GM12878 (cell line): Measurements from ENCODE around the gene KMT2B. TPM values are rescaled to one million over a fixed set of nuclear protein-coding genes. Genes with fewer than 3 reads are reported as not detected.

Source experiments
- ATAC-seq: fragments of 200-7000 bp; cut with Tn5 transposase; 3 replicates; pipeline ENCODE4 v1.9.1; 2020; ENCODE audit warnings: mild to moderate bottlenecking, moderate library complexity
- BruUV-seq: library from RNA; stranded (reverse); fragments of 400-500 nt; replicated peaks from 2 replicates; lab custom pipeline; 2021; lab: Mats Ljungman, UMichigan
- CTCF ChIA-PET: fragments of 300-600 bp; sonication (Branson Sonifier 250); formaldehyde crosslinking; extraction: SDS; loops from one replicate; lab custom pipeline; 2021; ENCODE audit warnings: inconsistent platforms; lab: Yijun Ruan, JAX
- POLR2A ChIA-PET: fragments of 350-600 bp; formaldehyde crosslinking; extraction: SDS; loops from one replicate; lab custom pipeline; 2021; ENCODE audit warnings: inconsistent platforms; lab: Charles Lee
- RAD21 ChIA-PET: fragments of 300-600 bp; sonication (Branson Sonifier 250); formaldehyde crosslinking; loops from one replicate; lab custom pipeline; 2023; ENCODE audit warnings: antibody characterized with exemption; ENCODE audit not compliant: unreplicated experiment; lab: Charles Lee
- SMC1A ChIA-PET: fragments of 300-600 bp; sonication (Branson Sonifier 250); formaldehyde crosslinking; loops from one replicate; lab custom pipeline; 2023; ENCODE audit not compliant: unreplicated experiment, uncharacterized antibody; lab: Charles Lee
- DNase-seq: peaks from one replicate; pipeline ENCODE4 v3.0.0-alpha.2; 2011; ENCODE audit warnings: low read depth, low spot score
- FAIRE-seq: peaks from 3 replicates; lab custom pipeline; 2011; peaks lifted over from hg19 to GRCh38; lab: Jason Lieb, UNC
- H2AFZ ChIP-seq: 2 replicates; pipeline ENCODE4 v1.6.0; 2011; ENCODE audit warnings: low read depth, low read length, control low read depth; ENCODE audit not compliant: control insufficient read depth
- H3K27ac ChIP-seq: 2 replicates; pipeline ENCODE4 v1.5.1; 2011; ENCODE audit warnings: control low read depth; ENCODE audit not compliant: control insufficient read depth, insufficient read depth
- H3K27me3 ChIP-seq, 2 experiments: replicated peaks in 1 of 2; 2 replicates each; pipeline versions ENCODE4 v1.6.0 to v1.6.1; 2011; ENCODE audit warnings: low read length in 1 of 2; ENCODE audit not compliant: control insufficient read depth in 2 of 2, insufficient read depth in 2 of 2
- H3K36me3 ChIP-seq, 2 experiments: 2 replicates each; pipeline ENCODE4 v1.5.1; 2011; ENCODE audit warnings: low read length in 1 of 2; ENCODE audit not compliant: control insufficient read depth in 2 of 2, insufficient read depth in 2 of 2
- H3K4me1 ChIP-seq: 2 replicates; pipeline ENCODE4 v1.6.1; 2011; ENCODE audit warnings: mild to moderate bottlenecking, low read length, moderate library complexity, mixed read lengths; ENCODE audit not compliant: control insufficient read depth, insufficient read depth
- H3K4me2 ChIP-seq: 2 replicates; pipeline ENCODE4 v1.6.0; 2011; ENCODE audit warnings: control low read depth; ENCODE audit not compliant: control insufficient read depth, insufficient read depth
- H3K4me3 ChIP-seq: fragments of 200-600 bp; sonication (generic); 2 replicates; pipeline ENCODE4 v1.5.1; 2016
- H3K79me2 ChIP-seq: 2 replicates; pipeline ENCODE4 v1.6.0; 2011; ENCODE audit warnings: low read length; ENCODE audit not compliant: control insufficient read depth, insufficient read depth
- H3K9ac ChIP-seq: 2 replicates; pipeline ENCODE4 v1.8.0; 2011; ENCODE audit warnings: low read length, control low read depth, mixed read lengths; ENCODE audit not compliant: control insufficient read depth, insufficient read depth
- H3K9me3 ChIP-seq: replicated peaks from 3 replicates; pipeline ENCODE4 v1.5.1; 2011; ENCODE audit warnings: mild to moderate bottlenecking, low read length; ENCODE audit not compliant: control insufficient read depth, insufficient read depth
- H4K20me1 ChIP-seq: 2 replicates; pipeline ENCODE4 v1.6.0; 2011; ENCODE audit not compliant: control insufficient read depth, insufficient read depth
- BCL3 ChIP-seq: IDR thresholded peaks from 2 replicates; pipeline ENCODE4 v1.6.1; 2011; ENCODE audit warnings: borderline replicate concordance, low read depth, mild to moderate bottlenecking, moderate library complexity, low read length; ENCODE audit not compliant: insufficient read depth, poor library complexity, severe bottlenecking
- POLR2A ChIP-seq: IDR thresholded peaks from 2 replicates; pipeline ENCODE4 v1.6.1; 2011; ENCODE audit warnings: low read depth, mild to moderate bottlenecking, low read length
- USF2 ChIP-seq: IDR thresholded peaks from 2 replicates; pipeline ENCODE4 v1.6.1; 2011; ENCODE audit warnings: low read depth, low read length, improper control_type of control experiment, borderline replicate concordance
- WGBS: methylation state at CpG from one replicate; pipeline ENCODE4 v1.1.6; 2016; ENCODE audit warnings: low lambda C conversion rate; ENCODE audit not compliant: insufficient replicate concordance, insufficient coverage; ENCODE audit errors: missing lambda C conversion rate; 5-methylcytosine and 5-hydroxymethylcytosine counted together
- in situ Hi-C: fragments of 300-500 bp; cut with MboI; formaldehyde crosslinking; loops from 9 replicates; pipeline ENCODE4 v1.14.3; 2018; ENCODE audit warnings: mixed read lengths
- intact Hi-C: fragments of 100-400 bp; cut with micrococcal nuclease; formaldehyde crosslinking; loops from one replicate; pipeline ENCODE4 v1.14.2; 2022; ENCODE audit not compliant: unreplicated experiment
- polyA plus RNA-seq, 11 experiments: library from polyadenylated mRNA; depleted of rRNA in 4 of 11; unstranded in 6 of 11; stranded (reverse) in 5 of 11; fragments of >200 nt; fragmentation: Nextera tagmentation in 4 of 11; fragmentation: Illumina TruSeq in 1 of 11; extraction: Ambion mirVana in 4 of 11; extraction: Trizol in 1 of 11; gene quantifications; 1 replicate in 1 of 11; 2 replicates in 10 of 11; pipeline versions ENCODE4 v1.2.1 to v1.2.3, GENCODE V29; 2011 to 2016; ENCODE audit warnings: inconsistent platforms in 2 of 11, missing spikeins in 2 of 11, low read depth in 1 of 11
- total RNA-seq, 4 experiments: library from RNA; depleted of rRNA in 3 of 4; stranded (reverse); fragments of >200 nt in 3 of 4; fragmentation: Illumina TruSeq in 1 of 4; extraction: Trizol in 1 of 4; gene quantifications; 2 replicates each; pipeline versions ENCODE4 v1.2.1 to v1.2.3, GENCODE V29; 2013 to 2021

Gene KMT2B
- total and polyA plus RNA-seq, 10 of the 15 experiments (the other 5 are each of a cell fraction or from before 2014, with no cell fraction given) = 0.71 to 35.6 (median 6.0) TPM

GRCh38 chr19:35718345-35719041 lies 690 bp downstream of the KMT2B start (continued):
- TF ChIP-seq BCL3 = no peak

GRCh38 chr19:35719402-35720162 lies 1.8 kb downstream of the KMT2B start:
- in situ Hi-C loops (no loop called here), intact Hi-C loops (no loop called here)
- H3K9me3 ChIP-seq = no peaks in the 10 kb centered on the region
- ChIA-PET CTCF (interaction anchor here (0.6 to 1.5 kb wide), 6 partner anchors 17 to 26 kb away, joined by 3 to 8 read pairs (median 4); no protein-coding TSS in a partner anchor), SMC1A (interaction anchor here (1.0 to 1.5 kb wide), 7 partner anchors 19 to 71 kb away, joined by 3 to 8 read pairs (median 4); partner anchors contain the start of genes COX6B1 and LIN37), RAD21 (interaction anchor here (0.5 to 1.6 kb wide), 11 partner anchors 17 to 212 kb away, joined by 3 to 10 read pairs (median 5); partner anchors contain the start of genes COX6B1, IGFLR1, LIN37 and PSENEN), POLR2A (interaction anchor here (1.0 to 1.8 kb wide), 9 partner anchors 17 to 29 kb away, joined by 4 to 12 read pairs (median 5); partner anchors contain the start of genes IGFLR1, LIN37, PSENEN and U2AF1L4)
- ATAC-seq = no peak
- H3K4me3 ChIP-seq = peak overlapping the region; percentile 97
- H3K27ac ChIP-seq = peak overlapping the region; percentile 72
- H3K27me3 ChIP-seq = no peaks in the 10 kb centered on the region
- peak overlapping the region; percentile 83 for H3K9ac ChIP-seq
- H3K36me3 ChIP-seq = peaks cover 12 to 17% of the 10 kb centered on the region in 2 experiments
- TF ChIP-seq POLR2A = peak; percentile 45
- no peak for TF ChIP-seq USF2
- H3K4me1 ChIP-seq = peaks cover 24% of the 10 kb centered on the region
- peaks cover 44% of the 10 kb centered on the region for H3K79me2 ChIP-seq
- 84% methylated on average over 30 of the region's 32 CpGs for WGBS
- no peak overlapping the region for H2AFZ ChIP-seq
- no peak for DNase-seq
- no peaks in the 10 kb centered on the region for H4K20me1 ChIP-seq
- TSS peak; percentile 18 for BruUV-seq
- H3K4me2 ChIP-seq = peak overlapping the region; percentile 97
- FAIRE-seq = no peak
